Hippocampal formation (tissue), 2 donors: Measurements from ENCODE around the gene TRIM28.

Source experiments
- DNase-seq, 2 donors: peaks; one replicate each; lab custom pipeline; 2025; lab: John Stamatoyannopoulos, UW

The TRIM28 gene

DNA sequence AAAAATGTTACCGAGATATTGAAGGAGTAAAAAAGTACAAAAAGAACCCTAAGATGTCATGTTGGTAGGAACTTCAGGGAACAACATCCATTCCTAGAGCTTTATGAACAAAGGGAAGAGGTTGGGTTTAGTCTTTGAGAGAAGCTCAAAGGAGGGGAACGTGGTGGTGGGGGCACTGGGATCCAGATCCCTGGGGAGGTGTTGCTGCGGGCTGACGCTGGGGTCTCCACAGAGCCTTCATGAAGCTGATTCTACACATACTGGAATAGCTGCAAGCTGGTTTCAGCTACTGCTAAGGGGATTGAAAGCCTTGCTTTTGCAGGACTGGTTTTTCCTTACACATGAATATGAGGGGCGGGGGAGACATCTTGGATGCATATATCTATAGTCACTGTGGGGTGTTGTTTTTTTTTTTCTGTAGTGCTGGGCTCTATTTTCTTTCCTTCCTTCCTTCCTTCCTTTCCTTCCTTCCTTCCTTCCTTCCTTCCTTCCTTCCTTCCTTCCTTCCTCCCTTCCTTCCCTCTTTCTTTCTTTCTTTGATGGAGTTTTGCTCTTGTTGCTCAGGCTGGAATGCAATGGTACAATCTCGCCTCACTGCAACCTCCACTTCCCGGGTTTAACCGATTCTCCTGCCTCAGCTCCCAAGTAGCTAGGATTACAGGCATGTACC lies 35.7 kb downstream of the TRIM28 start:
- no peak for DNase-seq

DNA sequence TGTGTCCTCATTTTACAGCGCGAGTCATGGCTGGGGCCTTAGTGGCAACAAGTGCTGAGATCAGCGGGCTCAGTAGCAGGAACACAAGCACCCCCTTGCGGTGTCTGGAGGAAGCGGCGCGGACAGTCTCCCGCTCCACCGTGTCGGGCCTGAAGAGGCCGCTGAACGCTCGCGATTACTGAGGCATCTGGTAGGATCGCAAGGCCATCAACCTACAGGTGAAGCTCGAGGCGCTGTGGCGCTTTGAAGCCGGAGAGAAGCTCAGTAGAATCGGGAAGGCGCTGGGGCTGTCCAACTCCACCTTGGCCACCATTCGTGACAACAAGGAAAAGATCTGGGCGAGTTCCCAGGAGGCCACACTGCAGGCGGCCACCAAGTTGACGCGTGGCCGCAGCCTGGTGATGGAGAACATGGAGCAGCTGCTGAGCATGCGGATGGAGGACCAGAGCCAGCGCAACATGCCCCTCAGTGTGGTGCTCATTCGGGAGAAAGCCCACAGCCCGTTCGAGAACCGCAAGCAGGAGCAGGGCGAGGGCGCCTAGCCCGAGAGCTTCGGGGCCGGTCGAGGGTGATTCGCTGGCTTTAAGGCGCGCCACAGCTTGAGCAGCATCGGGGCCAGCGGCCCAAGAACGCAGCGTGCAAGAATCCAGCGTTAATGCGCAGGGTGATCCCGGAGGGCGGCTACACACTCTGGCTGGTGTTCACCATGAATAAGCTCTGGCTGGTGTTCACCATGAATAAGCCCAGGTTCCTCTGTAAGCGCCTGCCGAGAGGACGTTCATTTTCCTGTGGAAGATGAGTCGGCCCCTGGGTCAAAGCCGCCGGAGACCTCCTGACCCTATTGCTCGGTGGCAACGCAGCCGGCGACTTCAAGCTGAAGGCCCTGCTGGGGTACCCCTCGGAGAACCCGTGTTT lies 37.6 kb downstream of the TRIM28 start:
- DNase-seq, result no peak

DNA sequence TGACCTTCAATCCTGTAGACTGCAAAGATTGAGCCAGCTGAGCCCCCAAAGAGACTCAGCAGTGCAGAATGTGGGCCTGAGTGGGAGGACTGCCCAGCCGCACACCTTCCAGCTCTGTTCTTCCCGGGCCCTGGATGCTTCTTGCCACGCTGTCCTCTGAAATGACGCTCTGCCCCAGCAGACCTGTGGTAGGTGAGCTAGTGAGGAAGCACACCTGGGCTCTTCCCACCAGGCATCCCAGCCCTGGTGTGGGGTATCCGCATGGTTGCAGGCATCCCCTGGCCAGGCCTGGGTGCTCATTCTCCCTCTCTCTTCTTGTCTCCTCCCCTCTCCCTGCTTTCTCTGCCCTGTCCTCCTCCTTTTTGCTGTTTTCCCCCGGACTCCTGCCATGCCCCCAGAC lies 39.1 kb downstream of the TRIM28 start:
- no peak for DNase-seq

DNA sequence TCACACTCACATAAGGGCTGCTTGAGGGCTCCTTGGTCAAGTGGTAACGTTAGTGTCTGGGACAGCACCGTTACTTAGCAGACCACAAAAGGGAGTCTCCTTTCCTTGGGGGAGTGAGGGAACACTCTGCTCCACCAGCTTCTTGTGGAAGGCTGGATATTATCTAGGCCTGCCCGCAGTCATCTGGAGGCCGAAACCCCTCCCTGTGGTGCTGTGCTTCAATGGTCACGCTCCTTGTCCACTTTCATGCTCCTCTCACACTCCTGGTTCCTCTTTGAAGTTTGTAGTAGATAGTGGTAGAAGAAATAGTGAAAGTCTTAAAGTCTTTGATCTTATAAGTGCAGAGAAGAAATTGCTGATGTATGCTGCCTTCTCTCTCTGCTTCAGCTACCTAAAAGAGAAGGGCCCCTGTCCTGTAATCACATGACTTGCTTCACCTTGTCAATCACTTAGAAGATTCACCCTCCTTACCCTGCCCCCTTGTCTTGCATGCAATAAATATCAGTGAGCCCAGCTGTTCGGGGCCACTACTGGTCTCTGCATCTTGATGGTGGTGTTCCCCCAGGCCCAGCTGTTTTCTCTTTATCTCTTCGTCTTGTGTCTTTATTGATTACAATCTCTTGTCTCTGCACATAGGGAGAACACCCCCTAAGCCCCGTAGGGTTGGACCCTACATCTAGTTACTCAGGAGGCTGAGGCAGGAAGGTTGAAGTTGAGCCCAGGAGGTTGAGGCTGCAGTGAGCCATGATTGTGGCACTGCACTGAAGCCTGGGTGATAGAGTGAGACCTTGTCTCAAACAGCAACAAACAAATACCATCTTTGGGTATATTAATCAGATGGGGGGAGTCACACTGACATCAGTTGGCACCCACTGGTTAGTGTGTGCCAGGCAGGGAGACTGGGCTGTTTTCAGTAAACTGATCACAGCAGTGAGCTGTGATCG lies 40.9 kb downstream of the TRIM28 start:
- DNase-seq, result no peak

DNA sequence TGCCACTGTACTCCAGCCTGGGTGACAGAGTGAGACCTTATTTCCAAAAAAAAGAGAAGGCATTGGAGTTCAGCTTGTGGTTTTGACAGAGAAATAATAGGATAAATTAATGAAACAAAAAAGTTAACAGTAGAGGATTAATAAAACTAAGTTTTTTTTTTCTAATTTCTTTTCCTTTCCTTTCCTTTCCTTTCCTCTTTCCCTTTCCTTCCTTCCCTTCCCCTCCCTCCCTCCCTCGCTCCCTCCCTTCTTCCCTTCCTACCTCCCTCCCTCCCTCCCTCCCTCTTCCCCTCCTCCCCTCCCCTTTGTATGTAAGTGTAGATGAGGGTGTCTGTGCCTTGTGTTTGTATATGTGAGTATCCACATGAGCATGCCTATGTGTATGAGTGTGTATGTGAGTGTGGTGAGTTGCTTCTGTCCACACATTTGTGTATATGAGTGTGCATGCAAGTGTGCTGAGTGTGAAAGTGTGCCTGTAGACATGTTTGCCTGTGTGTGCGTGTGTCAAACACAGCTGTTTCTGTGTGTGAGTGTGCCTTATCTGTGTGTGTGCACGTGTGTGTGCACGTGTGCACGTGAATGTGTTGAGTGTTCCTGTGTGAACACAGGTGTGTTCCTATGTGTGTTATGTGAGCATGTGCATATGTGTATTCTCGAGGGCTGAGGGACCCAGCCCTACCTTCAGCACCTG lies 41.7 kb downstream of the TRIM28 start:
- DNase-seq, result no peak

DNA sequence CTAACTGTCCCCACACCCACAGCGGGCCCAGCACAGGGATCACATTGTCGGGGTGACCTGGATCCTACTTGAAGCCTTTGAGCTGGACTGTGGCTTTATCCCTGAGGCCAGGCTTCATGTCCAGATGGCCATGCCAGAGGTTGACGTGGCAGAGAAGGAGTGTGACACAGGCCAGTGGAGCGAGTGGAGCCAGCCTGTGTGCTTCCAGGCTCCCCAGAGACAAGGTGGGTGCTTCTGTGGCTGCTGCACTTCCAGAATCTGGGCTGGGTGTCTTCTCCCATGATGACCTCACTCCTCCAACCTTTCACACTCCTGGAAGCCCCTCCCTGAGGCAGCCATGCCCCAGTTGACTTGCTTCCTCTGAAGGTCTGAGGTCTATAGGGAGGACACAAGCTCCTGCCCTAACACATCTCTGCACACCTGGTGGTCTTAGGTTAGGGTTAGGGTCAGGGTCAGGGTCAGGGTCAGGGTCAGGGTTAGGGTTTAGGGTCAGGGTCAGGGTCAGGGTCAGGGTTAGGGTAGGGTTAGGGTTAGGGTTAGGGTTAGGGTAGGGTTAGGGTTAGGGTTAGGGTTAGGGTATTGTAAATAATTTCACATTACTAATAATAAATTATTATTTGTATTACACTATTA lies 42.4 kb downstream of the TRIM28 start:
- DNase-seq, result no peak
